ENCODE measurements around the gene SEC62.
A peak's percentile ranks its signal among the peaks of the same experiment; 100 is the strongest.

Gene SEC62

GRCh38 chr3:169952045-169952444, 14.6 kb upstream of the SEC62 start:
- Mint-ChIP-seq H3K27ac (no peak overlapping the region), H3K36me3 (ENCODE audit: insufficient read depth) (no peaks in the 10 kb centered on the region), H3K27me3 (peaks cover 39% of the 10 kb centered on the region in 2 donors), H3K4me3 (no peak overlapping the region), H3K4me1 (ENCODE audit: low read depth in 2 of 2) (peaks cover 0 to 2% of the 10 kb centered on the region in 2 donors), H3K9me3 (no peaks in the 10 kb centered on the region)
- ATAC-seq (replicated peaks) (no peak), DNase-seq (no peak)

- no peak for ATAC-seq (replicated peaks)
- H3K4me3 Mint-ChIP-seq = no peak overlapping the region
These were observed 13.0 kb upstream of the SEC62 start for GRCh38 chr3:169953462-169954141.

GRCh38 chr3:169954142-169954756, 12.4 kb upstream of the SEC62 start:
- Mint-ChIP-seq H3K9me3 (no peaks in the 10 kb centered on the region), H3K4me1 (ENCODE audit: low read depth in 2 of 2) (peaks cover 0 to 2% of the 10 kb centered on the region in 2 donors), H3K4me3 (no peak overlapping the region), H3K27me3 (peaks cover 39 to 50% of the 10 kb centered on the region in 2 donors), H3K36me3 (ENCODE audit: insufficient read depth) (no peaks in the 10 kb centered on the region), H3K27ac (no peak overlapping the region)
- DNase-seq (no peak), ATAC-seq (replicated peaks) (no peak)

More at GRCh38 chr3:169953462-169954141, 13.0 kb upstream of the SEC62 start:
- no peak for DNase-seq
- Mint-ChIP-seq H3K9me3 (no peaks in the 10 kb centered on the region), H3K36me3 (ENCODE audit: insufficient read depth) (no peaks in the 10 kb centered on the region), H3K27ac (no peak overlapping the region), H3K27me3 (peaks cover 34 to 43% of the 10 kb centered on the region in 2 donors), H3K4me1 (ENCODE audit: low read depth in 2 of 2) (peaks cover 0 to 2% of the 10 kb centered on the region in 2 donors)

- H3K27ac Mint-ChIP-seq = no peak overlapping the region
- H3K4me1 Mint-ChIP-seq (ENCODE audit: low read depth in 2 of 2) = peaks cover 0 to 2% of the 10 kb centered on the region in 2 donors
These were observed 11.2 kb upstream of the SEC62 start for GRCh38 chr3:169955406-169955805.

GRCh38 chr3:169964176-169964575, 2.4 kb upstream of the SEC62 start:
- Mint-ChIP-seq H3K4me3 (no peak overlapping the region), H3K27me3 (peaks cover 6 to 26% of the 10 kb centered on the region in 2 donors), H3K36me3 (ENCODE audit: insufficient read depth) (peaks cover 25% of the 10 kb centered on the region), H3K4me1 (ENCODE audit: low read depth in 2 of 2) (peaks cover 20 to 33% of the 10 kb centered on the region in 2 donors), H3K27ac (no peak overlapping the region), H3K9me3 (no peaks in the 10 kb centered on the region)
- ATAC-seq (replicated peaks) (no peak), DNase-seq (no peak)

More at GRCh38 chr3:169955406-169955805, 11.2 kb upstream of the SEC62 start:
- Mint-ChIP-seq H3K27me3 (peaks cover 44 to 54% of the 10 kb centered on the region in 2 donors), H3K36me3 (ENCODE audit: insufficient read depth) (no peaks in the 10 kb centered on the region), H3K4me3 (no peak overlapping the region), H3K9me3 (no peaks in the 10 kb centered on the region)
- ATAC-seq (replicated peaks) (no peak), DNase-seq (no peak)

- ATAC-seq (replicated peaks) (no peak), DNase-seq (no peak)
- no peaks in the 10 kb centered on the region for H3K9me3 Mint-ChIP-seq
- H3K36me3 Mint-ChIP-seq (ENCODE audit: insufficient read depth) = peaks cover 25% of the 10 kb centered on the region
- peaks cover 20 to 36% of the 10 kb centered on the region in 2 donors for H3K4me1 Mint-ChIP-seq (ENCODE audit: low read depth in 2 of 2)
- H3K4me3 Mint-ChIP-seq = peak overlapping the region; percentile 96 to 99
- H3K27ac Mint-ChIP-seq = peak overlapping the region; percentile 99 to 100
- peaks cover 0 to 19% of the 10 kb centered on the region in 2 donors for H3K27me3 Mint-ChIP-seq
These were observed 812 bp upstream of the SEC62 start for GRCh38 chr3:169965562-169966427.

GRCh38 chr3:169966951-169967915, 626 bp downstream of the SEC62 start:
- H3K36me3 Mint-ChIP-seq (ENCODE audit: insufficient read depth) = peaks cover 25% of the 10 kb centered on the region
- peaks cover 25 to 43% of the 10 kb centered on the region in 2 donors for H3K4me1 Mint-ChIP-seq (ENCODE audit: low read depth in 2 of 2)
- ATAC-seq (replicated peaks) (peak; percentile 75), DNase-seq (peak; percentile 35 to 44 (median 36))
- H3K4me3 Mint-ChIP-seq = peak overlapping the region; percentile 96 to 99
- no peaks in the 10 kb centered on the region for H3K9me3 Mint-ChIP-seq
- H3K27me3 Mint-ChIP-seq = peaks cover 0 to 4% of the 10 kb centered on the region in 2 donors
- H3K27ac Mint-ChIP-seq = peak overlapping the region; percentile 99 to 100

- no peaks in the 10 kb centered on the region for H3K27me3 Mint-ChIP-seq
- ATAC-seq (replicated peaks) = no peak
- H3K4me3 Mint-ChIP-seq = peak overlapping the region; percentile 96 to 99
- H3K4me1 Mint-ChIP-seq (ENCODE audit: low read depth in 2 of 2) = peaks cover 26 to 44% of the 10 kb centered on the region in 2 donors
- peak overlapping the region; percentile 99 to 100 for H3K27ac Mint-ChIP-seq
- peaks cover 34% of the 10 kb centered on the region for H3K36me3 Mint-ChIP-seq (ENCODE audit: insufficient read depth)
- no peak for DNase-seq
- no peaks in the 10 kb centered on the region for H3K9me3 Mint-ChIP-seq
These were observed 1.7 kb downstream of the SEC62 start for GRCh38 chr3:169968224-169968885.

- no peaks in the 10 kb centered on the region for H3K9me3 Mint-ChIP-seq
- H3K4me1 Mint-ChIP-seq (ENCODE audit: low read depth in 2 of 2) = peaks cover 27 to 52% of the 10 kb centered on the region in 2 donors
- no peak for DNase-seq
- H3K27ac Mint-ChIP-seq = peak overlapping the region; percentile 99 to 100
- no peak for ATAC-seq (replicated peaks)
- no peaks in the 10 kb centered on the region for H3K27me3 Mint-ChIP-seq
- H3K4me3 Mint-ChIP-seq = no peak overlapping the region
- H3K36me3 Mint-ChIP-seq (ENCODE audit: insufficient read depth) = peaks cover 43% of the 10 kb centered on the region
These were observed 2.8 kb downstream of the SEC62 start for GRCh38 chr3:169969174-169970095.

- DNase-seq = no peak
- no peak for ATAC-seq (replicated peaks)
- no peaks in the 10 kb centered on the region for H3K27me3 Mint-ChIP-seq
- peaks cover 27 to 52% of the 10 kb centered on the region in 2 donors for H3K4me1 Mint-ChIP-seq (ENCODE audit: low read depth in 2 of 2)
- peaks cover 54% of the 10 kb centered on the region for H3K36me3 Mint-ChIP-seq (ENCODE audit: insufficient read depth)
- peak overlapping the region; percentile 2 to 38 for H3K27ac Mint-ChIP-seq
- H3K9me3 Mint-ChIP-seq = no peaks in the 10 kb centered on the region
- no peak overlapping the region for H3K4me3 Mint-ChIP-seq
These were observed 4.2 kb downstream of the SEC62 start for GRCh38 chr3:169970847-169971246.

- H3K27ac Mint-ChIP-seq = peak overlapping the region in 1 of 2 donors; percentile 2
- H3K4me3 Mint-ChIP-seq = no peak overlapping the region
- peaks cover 57% of the 10 kb centered on the region for H3K36me3 Mint-ChIP-seq (ENCODE audit: insufficient read depth)
These were observed 4.9 kb downstream of the SEC62 start for GRCh38 chr3:169971522-169971921.

More at GRCh38 chr3:169971522-169971921, 4.9 kb downstream of the SEC62 start:
- DNase-seq (no peak), ATAC-seq (replicated peaks) (no peak)
- Mint-ChIP-seq H3K9me3 (no peaks in the 10 kb centered on the region), H3K27me3 (no peaks in the 10 kb centered on the region), H3K4me1 (ENCODE audit: low read depth in 2 of 2) (peaks cover 21 to 45% of the 10 kb centered on the region in 2 donors)

All from effector memory CD8-positive, alpha-beta T cell (primary cell).